ENCODE data around the gene TRIM41. TPM values are rescaled to one million over a fixed set of nuclear protein-coding genes. Genes with fewer than 3 reads are reported as not detected.

Gene TRIM41
- polyA plus RNA-seq, 1 of the 3 experiments (the other 2 are of a cell fraction), result 35.9 TPM

GRCh38 chr5:181259974-181260719, 37.1 kb downstream of the TRIM41 start:
- peak overlapping the region; percentile 100 for H3K4me2 ChIP-seq
- TF ChIP-seq MXI1 (IDR thresholded peaks at IDR 0.05; ENCODE audit: low read depth, low read length), result no peak
- TF ChIP-seq SIN3A (IDR thresholded peaks at IDR 0.05; ENCODE audit: borderline replicate concordance, low read depth, low read length), result no peak
- no peak for TF ChIP-seq FOXJ3 (CRISPR knock-in tag; IDR thresholded peaks at IDR 0.05)
- TF ChIP-seq MEF2A (IDR thresholded peaks at IDR 0.05; ENCODE audit: borderline replicate concordance, low read depth), result no peak
- TF ChIP-seq POLR2AphosphoS5 (IDR thresholded peaks at IDR 0.05; ENCODE audit: low read depth, low read length), result no peak
- no peak for TF ChIP-seq GABPA (IDR thresholded peaks at IDR 0.05; ENCODE audit: low read depth)
- TF ChIP-seq USF2 (IDR thresholded peaks at IDR 0.05; ENCODE audit: borderline replicate concordance, low read depth, low read length), result no peak
- TF ChIP-seq MAX (IDR thresholded peaks at IDR 0.05; ENCODE audit: low read depth), result no peak
- TF ChIP-seq NFIC (IDR thresholded peaks at IDR 0.05; ENCODE audit: borderline replicate concordance), result no peak
- no peak for TF ChIP-seq REST (IDR thresholded peaks at IDR 0.05; ENCODE audit: low read depth, low read length)
- TF ChIP-seq TCF12 (IDR thresholded peaks at IDR 0.05), result no peak
- TF ChIP-seq SMC3 (IDR thresholded peaks at IDR 0.05; ENCODE audit: low read depth, low read length), result no peak
- H3K79me2 ChIP-seq (ENCODE audit: insufficient read depth), result peaks cover 78% of the 10 kb centered on the region
- H3K4me1 ChIP-seq (ENCODE audit: control insufficient read depth in 1 of 2, insufficient read depth in 2 of 2, low read depth in 1 of 2, low read length in 1 of 2), result peaks cover 0 to 21% of the 10 kb centered on the region in 2 experiments; a peak in 2 of 4 replicates
- H4K20me1 ChIP-seq (ENCODE audit: insufficient read depth), result peaks cover 40% of the 10 kb centered on the region
- 3% methylated on average over 26 of the region's 26 CpGs for WGBS (ENCODE audit: low lambda C conversion rate)
- peak overlapping the region; percentile 95 to 96; a peak in 3 of 4 replicates for H3K27ac ChIP-seq (ENCODE audit: low read depth in 2 of 2, low read length in 1 of 2)
- ChIA-PET POLR2A (interaction anchor here (0.7 to 3.7 kb wide), 5 partner anchors 9 to 38 kb away, joined by 3 to 22 read pairs (median 5); partner anchors contain the start of genes RACK1 and TRIM41), CTCF (interaction anchor here (0.9 to 1.6 kb wide), 5 partner anchors 10 to 70 kb away, joined by 3 to 5 read pairs (median 3); partner anchors contain the start of gene RACK1)
- DNase-seq, result peak; percentile 36
- no peaks in the 10 kb centered on the region for H3K27me3 ChIP-seq (ENCODE audit: insufficient read depth)
- peaks cover 11% of the 10 kb centered on the region for H3F3A ChIP-seq (replicated peaks; ENCODE audit: insufficient read depth)
- peak overlapping the region; percentile 72; the same call in 1 of the 2 replicates for H2AFZ ChIP-seq (ENCODE audit: low read depth)
- H3K9me3 ChIP-seq, result no peaks in the 10 kb centered on the region
- H3K9ac ChIP-seq, result peak overlapping the region; percentile 100
- H3K36me3 ChIP-seq (replicated peaks in 1 of 2; ENCODE audit: control insufficient read depth in 1 of 2, insufficient read depth in 2 of 2, low read length in 1 of 2), result peaks cover 23% of the 10 kb centered on the region in 2 experiments
- H3K9me2 ChIP-seq, result no peaks in the 10 kb centered on the region
- H3K4me3 ChIP-seq (ENCODE audit: low read depth in 2 of 2, low read length in 1 of 2), result peak overlapping the region; percentile 84 to 97
